GM21737 (cell line): Measurements from ENCODE around the gene CDC5L.
"Not testable (repeated sequence)": the region's sequence is repeated elsewhere in the genome, so short reads cannot be mapped to it uniquely, and the experiment has no call there.

Source experiments
- ATAC-seq: cut with Tn5 transposase; IDR thresholded peaks from one replicate; pipeline ENCODE4 v1.9.1; 2021; ENCODE audit warnings: mild to moderate bottlenecking, moderate library complexity; ENCODE audit not compliant: unreplicated experiment

The CDC5L gene

DNA sequence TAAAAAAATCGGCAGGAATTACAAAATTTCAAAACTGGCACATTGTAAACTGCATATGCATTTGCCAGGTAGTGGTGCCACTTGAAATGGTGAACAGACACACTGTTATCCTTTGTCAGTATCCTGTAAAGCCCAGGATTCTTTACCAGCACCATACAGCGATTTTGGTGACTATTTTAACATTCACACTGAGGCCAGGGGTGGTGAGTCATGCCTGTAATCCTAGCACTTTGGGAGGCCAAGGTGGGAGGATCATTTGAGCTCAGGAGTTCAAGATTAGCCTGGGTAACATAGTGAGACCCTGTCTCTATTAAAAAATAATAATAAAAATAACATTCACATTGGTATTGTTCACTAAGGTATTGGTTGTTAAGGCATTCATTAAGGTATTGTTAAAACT lies 61.7 kb downstream of the CDC5L start:
- ATAC-seq = not testable (repeated sequence)

DNA sequence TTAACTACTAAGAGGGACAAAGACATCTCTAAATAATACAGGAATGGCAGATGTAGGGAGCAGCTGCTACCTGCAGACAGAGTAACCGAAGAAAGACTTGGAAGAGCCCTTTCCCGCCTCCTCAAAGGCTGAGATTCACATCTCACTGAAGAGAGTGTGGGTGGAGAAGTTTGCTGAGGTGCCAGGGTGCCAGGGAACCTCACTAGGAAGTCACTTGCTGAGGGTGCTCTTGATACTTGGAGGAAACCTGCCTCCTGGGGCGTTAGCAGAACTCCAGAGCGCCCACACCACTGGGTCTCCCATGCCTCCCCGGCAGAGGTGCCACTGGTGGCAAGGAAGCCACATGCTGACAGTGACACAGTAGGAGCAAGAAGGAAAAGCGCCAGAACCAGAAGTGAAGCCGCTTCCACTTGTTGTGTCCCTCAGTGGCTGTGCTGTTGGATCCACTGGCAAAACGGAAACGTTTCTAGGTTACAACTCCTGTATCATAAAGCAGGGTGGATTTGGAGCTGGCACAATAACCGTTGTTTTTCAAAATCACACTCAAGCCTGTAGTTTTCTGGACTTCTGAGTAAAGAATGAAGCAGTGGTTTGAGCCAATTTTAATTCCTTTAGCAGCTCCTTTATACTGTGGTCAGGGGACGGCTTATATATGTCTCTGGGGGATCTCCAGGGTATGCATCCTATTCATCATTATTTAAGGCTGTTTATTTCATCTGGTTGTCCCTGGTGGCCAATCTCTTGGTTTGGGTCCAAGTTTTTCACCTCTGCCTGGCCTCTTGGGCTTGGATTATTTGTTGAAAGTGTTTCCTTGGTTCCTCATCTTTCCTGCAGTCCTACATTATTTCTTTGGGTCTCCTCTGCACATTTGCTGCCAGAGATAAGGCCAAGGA lies 64.5 kb downstream of the CDC5L start:
- no peak for ATAC-seq

DNA sequence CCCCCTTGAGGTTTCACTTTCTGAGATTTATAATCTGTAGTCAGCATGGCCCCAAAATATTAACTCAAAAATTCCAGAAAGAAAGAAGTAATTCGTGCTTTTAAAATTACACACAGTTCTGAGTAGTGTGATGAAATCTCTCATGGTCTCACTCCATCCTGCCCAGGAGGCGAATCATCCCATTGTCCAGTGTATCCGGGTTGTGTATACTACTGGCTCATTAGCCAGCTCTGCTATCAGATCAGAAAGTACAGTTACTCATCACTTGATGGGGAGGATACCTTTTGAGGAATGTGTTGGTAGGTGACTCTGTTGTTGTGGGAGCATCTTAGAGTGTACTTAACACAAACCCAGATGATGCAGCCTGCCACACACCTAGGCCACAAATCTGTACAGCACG lies 65.2 kb downstream of the CDC5L start:
- ATAC-seq = no peak

DNA sequence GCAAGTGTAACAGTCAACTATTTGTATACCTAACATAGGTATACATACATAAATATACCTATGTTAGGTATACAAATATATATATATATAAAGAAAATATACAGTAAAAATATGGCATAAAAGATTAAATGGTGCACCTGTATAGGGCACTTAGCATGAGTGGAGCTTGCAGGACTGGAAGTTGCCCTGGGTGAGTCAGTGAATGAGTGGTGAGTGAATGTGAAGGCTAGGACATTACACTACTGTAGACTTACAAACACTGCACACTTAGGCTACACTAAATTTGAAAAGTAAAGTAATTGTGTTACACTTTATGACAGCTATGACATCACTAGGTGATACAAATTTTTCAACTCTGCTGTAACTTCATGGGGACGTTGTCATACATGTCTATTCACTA lies 65.6 kb downstream of the CDC5L start:
- ATAC-seq = no peak

DNA sequence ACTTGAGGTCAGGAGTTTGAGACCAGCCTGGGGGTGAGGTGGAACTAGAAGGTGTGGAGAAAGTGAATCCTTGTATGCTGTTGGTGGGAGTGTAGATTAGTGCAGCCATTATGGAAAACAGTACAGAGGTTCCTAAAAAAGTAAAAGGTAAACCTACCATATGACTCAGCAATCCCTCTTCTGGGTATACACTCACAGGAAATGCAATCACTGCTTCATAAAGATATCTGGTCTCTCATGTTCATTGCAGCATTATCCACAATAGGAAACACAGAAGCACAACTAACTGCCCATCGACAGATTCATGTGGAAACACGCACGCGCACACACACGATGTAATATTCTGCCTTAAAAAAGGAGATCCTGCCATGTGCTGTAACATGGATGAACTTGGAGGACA lies 66.7 kb downstream of the CDC5L start:
- ATAC-seq = no peak

DNA sequence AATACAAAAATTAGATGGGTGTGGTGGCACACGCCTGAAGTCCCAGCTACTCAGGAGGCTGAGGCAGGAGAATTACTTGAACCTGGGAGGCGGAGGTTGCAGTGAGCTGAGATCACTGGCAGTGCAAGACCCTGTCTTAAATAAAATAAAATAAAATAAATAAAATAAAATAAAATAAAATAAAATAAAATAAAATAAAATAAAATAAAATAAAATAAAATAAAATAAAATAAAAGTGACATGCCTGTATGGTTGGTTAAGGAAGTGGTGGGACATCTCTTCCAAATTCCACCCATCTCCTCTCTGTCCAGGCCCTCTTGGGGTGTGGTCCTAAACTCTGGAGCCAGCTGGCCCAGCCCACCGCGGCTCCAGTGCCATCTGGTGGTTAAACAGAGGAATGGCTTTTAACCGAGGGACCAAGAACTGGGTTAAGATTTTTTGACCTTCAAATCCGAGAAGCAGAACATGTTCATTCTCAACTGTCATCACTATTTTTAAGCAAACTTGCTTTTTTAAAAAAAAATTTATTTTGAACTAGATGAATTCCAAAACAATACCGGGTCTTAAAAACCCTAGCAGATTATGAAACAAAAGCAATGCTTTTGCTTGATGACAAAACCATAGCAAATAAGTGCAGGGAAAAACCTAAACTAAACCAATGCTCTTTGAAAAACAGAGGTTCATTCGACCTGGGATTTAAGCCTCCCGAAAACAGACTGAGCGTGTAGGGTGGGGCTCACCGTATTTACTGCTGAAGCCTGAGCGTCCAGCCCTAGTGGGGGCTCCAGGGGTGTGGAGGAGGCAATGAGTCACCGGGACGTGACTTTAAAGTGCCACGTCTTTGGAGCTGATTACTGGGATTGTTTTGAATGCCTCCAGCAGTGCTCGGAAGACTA lies 68.8 kb downstream of the CDC5L start:
- peak; percentile 65 for ATAC-seq

DNA sequence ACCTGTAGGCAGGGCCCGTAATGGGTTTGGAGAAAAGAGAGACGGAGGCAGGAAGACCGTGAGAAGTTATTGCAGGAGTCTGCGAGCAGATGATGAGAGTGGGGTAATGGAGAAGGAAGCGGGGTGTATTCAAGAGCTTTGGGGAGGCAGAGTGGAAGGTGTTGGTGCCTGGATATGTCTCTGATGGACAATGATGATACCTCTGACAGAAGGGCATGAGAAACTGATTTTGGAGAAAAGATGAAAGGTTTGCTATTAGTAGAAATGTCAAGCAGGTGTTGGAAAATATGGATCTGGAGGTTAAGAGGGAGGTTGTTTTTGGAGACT lies 69.4 kb downstream of the CDC5L start:
- no peak for ATAC-seq

DNA sequence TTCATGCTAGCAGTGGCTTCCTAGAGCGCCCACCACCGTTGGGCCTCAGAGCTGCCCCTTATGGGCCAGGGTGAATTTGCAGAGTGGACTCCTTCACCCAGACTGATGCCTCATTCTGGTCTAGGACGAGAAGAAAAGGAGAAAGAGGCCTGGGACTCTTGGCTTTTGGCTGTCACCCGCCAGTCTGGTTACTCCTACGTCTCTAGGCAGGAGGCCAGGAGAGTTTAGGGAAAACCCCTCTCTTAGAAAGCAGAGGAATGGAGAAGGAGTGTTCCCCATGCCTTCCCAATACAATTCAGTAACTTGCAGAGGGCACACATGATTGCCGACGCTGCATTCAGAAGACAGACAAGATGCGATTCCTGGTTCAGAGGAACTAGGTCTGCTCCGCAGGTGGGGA lies 70.1 kb downstream of the CDC5L start:
- no peak for ATAC-seq

DNA sequence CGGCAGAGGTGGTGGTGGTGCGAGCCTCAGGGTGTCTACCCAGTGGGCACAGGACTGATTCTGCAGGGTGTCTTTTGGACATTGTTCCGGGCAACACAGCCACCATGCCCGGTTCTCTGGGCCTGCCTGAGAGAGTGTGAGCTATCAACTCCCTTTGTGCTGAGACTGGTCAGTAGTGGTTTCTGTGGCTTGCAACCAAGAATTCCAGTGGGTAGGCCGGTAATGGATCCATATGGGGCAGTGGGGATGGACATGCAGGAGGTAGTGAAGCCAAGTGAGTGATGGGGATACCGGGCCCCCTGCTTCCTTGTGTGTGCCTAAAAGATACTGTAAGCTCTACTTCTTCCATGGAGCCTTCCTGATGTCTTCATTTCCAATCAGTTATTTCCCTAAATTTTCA lies 71.0 kb downstream of the CDC5L start:
- no peak for ATAC-seq

DNA sequence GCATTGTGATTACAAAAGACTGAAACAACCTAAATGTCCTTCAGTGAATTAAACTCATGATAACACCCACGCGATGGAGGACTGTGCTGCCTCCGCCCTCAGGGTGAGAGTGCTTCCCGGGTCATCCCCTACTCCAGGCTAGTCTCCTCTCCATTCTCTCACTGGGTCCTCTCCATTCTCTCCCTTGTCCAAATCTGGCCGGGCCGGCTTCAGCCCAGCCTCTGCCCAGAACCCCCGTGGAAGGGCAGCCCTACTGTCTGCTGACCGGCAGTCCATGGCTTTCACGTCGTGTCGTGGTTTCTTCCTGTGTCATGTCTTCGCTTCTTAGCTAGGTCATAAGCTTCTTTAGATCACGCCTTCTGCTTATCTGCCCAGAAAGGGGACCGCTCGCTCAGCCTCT lies 74.8 kb downstream of the CDC5L start:
- ATAC-seq = no peak

DNA sequence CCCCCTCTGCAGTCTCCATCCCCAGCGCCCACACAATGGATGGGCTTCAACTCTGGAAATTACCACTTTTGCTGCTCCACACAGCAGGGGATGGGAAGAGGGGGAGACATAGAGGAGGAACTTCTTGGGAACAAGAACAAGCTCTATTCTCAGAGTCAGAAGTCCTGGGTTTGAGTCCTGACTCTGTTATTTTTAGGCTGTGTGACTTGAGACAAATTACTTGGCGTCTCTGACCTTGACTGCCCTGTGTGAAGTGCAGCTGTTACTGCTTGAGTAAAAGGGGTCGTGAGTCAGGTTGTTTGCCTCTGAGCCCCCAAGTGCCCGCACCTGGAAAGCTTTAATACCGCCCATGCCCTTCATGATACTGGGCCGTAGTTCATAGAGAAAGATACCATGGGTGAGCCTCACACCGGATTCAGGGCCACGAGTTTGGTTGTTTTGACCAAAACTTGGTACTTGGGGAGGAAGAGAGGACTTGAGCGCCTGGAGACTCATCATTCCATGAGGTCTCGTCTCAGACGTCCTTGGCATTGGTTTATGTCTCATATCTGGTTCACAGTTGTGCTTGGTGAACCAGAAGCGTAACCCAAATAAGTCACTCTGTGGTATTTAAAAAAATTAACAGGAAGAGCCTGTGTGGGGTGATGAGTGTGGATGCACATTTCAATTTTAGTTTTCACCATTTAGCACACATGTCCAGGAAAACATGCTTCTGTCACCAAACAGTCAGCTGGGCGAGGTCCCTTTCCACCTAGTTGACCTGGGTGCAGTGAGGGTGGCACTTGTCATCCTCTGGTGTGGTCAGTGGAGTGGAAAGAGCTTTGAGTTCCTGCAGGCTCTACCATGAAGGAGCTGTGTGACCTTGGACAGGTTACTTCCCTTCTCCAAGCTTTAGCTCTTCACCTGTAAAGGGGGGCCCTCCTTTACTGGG lies 75.6 kb downstream of the CDC5L start:
- no peak for ATAC-seq

DNA sequence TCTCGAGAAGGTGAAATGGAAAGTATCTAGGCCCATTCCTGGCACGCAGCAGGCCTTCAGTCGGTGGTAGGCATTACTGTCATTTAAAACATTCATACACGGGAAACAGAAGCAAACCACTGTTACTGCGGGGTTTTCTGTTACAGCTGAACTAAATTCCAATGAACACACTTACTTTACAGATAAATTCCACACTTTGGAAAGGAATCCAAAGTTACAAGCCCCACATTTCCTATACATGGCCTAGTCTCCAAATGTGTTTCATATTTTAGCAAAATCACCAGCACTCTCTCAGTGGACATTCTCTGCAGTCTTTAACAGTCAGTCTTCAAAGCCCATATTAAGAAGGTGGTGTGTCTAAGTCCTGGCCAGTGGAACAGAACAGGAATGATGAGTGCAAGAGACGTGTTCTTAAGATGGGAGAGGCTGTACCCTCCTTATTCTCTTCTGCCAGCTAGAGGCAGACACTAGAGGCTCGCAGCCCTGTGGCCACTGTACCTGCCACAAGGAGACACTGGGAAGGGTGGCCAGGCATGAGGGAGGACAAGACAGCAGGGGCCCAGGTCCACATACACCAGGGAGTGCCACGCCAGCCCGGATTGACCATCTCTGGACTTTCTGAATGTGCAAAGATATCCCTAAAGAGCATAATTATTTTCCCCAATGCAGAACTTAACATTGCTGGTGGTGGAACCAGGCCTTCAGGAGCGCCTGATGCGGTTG lies 76.4 kb downstream of the CDC5L start:
- ATAC-seq = no peak

DNA sequence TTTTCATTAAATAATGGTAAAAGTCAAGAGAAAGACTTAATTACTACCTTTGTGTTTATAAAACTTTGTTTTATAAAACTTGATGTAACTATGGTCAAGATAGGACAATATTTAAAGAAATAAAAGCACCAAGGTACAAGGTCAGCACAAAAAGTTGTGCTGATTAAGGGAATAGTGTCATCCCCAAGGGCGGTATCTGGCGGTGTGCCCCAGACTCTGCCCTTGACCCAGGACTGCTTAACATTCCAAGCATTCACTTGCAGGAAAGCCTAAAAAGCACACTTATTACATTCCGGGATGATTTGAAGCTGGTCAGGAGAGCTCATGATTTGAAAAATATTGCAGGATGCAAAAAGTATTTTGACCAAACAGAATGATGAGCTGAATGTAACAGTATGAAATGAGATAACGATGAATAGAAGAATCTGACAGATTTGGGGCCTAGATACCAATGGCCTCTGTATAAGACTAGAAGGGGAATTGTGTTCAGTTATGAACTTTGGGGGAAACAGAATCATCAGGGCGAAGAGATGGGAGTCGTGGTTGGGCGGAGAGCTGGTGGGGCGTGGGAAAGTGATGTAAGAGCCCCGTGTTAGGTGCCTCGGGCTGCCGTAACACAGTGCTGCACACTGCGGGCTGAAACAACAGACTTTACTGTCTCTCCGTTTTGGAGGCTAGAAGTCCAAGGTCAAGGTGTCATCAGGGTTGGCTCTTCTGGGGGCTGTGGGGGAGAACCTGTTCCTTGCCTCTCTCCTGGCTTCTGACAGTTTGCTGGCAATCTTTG lies 77.2 kb downstream of the CDC5L start:
- ATAC-seq = no peak

DNA sequence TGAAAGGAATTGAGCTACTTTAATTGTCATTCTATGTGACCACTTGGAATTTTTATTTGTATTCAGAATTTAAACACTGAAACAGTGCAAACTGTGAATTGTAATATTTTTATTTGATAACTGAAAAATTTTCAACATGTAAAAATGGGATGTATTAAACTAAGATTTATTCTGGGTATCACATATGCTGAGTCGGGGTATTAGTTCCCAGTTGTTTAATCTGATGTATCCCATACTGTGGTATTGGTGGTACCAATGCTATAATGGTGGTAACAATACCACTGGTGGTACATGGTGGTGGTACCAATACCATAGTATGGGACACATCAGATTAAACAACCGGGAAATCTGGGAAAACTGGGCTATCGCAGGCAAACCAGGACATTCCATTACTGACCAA lies 79.4 kb downstream of the CDC5L start:
- no peak for ATAC-seq

DNA sequence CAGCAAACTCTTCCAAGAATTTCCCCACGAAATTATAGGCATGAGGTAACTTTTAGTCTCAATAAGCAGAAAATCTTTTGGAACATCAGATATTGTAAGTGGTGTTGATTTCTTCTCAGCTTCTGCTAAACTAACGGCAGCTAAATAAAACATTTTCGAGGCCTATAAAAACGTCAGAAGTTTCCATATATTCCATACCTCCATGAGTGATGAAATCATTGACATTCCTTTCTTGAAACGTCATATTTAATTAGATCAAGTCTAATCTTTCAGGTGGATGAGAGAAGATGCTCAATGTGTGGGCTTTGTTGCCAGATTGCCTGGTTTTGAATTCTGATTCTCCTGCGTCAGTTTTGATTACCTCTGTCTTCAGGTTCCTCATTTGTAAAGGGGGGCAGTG lies 81.3 kb downstream of the CDC5L start:
- no peak for ATAC-seq

DNA sequence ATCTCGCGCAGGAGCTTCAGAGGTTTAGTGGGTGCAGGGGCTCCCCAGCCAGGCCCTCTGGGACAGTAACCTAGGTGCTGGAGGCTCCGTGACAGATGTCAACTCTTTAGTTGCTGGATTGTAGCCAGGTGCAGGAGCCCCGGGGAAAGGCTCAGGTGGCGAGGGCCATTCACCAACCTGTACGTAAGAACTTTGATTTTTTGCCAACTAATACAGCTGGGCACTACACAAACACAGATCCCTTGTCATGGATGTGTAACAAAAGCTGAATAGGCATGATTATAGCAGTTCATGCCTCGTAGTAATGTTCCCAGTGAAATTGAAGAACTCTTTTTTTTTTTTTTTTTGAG lies 82.6 kb downstream of the CDC5L start:
- no peak for ATAC-seq

DNA sequence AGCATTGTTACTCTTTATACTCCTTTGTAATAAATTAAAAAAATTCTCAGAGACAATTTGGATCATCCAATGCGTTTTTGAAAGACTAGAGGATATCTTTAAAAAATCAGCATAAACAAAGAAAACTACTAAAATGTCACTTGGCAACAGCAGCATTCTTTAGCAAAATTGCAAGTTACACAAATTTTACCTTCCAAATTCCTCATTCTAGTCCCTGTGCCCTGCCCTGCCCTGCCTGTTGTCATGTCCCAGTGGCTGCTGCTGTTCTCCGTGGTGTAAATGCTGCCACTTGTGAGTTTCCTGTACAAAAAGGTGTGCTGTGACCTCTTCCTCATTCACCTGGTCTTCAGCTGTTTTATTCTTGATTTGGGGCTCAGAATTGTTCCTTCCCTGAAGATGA lies 83.2 kb downstream of the CDC5L start:
- no peak for ATAC-seq

DNA sequence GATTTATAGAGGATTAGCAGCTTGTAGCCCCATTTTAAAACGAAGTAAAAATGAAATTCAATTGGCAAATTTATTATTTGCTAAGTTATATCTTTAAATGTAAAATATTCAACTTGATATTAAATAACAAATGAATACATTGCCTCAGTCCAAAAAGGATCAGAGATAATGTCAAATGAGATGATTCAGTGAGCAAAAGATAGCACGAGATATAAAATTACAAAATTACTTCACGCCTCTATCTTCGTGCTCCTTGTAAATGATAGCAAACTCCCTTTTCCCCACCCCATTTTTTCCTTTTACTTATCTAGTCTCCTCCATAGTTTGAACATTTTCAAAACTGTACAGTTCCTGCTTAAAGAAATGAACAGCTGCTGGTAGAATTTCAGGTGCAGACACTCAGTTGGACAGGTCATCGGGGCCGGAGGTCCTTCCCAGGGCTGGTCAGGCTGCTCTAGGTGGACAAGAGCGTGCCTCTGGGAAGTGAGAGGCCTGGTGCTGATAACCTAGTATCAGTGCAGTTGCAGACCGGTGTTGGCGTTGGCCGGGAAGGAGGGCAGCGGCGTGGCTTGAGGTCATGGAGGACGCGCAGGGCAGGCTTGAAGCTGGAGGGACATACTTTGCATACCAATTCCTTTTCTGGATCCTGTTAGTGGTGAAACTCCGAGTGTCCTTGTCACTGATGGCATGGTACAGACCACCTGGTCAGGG lies 83.9 kb downstream of the CDC5L start:
- ATAC-seq = no peak
